NT2/D1 (cell line): ENCODE results near the gene KIF4A.

Experiments used
- SUZ12 ChIP-seq: IDR thresholded peaks from 2 replicates; pipeline ENCODE4 v1.6.1; 2011; ENCODE audit not compliant: insufficient read length, insufficient read depth; ENCODE audit errors: extremely low read depth
- YY1 ChIP-seq: IDR thresholded peaks from 2 replicates; pipeline ENCODE4 v1.6.1; 2011; ENCODE audit not compliant: insufficient read length, insufficient read depth
- ZNF274 ChIP-seq: IDR thresholded peaks from 2 replicates; pipeline ENCODE4 v1.6.1; 2011; ENCODE audit warnings: mild to moderate bottlenecking, low read depth, low read length

- no peak for TF ChIP-seq ZNF274
- no peak for TF ChIP-seq YY1
- no peak for TF ChIP-seq SUZ12
Observed at GRCh38 chrX:70254063-70254400, 35.9 kb upstream of the KIF4A start.
